ENCODE measurements around the gene SF3A2. TPM values are rescaled to one million over a fixed set of nuclear protein-coding genes. Genes with fewer than 3 reads are reported as not detected.

The SF3A2 gene
- polyA plus RNA-seq, 10 donors, result 48.0 to 78.1 (median 59.7) TPM

DNA sequence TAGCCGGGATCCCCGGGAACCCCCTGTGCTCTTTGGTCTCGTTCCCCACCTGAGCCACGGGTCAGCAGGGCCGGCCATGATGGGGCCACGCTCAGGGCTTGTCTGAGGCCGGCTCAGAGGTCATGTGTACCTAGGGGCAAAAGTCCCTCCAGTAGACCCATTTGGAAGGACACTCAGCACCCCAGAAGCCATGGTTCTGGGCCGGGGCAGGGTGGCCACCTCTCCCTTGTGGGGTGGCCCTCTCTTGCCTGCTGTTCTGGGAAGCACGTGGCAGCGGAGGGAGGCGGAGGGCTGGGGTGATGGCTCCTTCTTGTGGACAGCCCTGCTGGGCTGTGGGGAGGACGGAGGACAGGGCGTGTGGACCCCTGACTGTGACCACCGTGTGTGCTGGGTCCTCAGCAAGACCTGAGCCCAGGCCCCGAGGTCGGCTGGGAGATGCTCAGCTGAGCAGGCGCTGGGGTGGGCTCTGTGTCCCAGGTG, 51.8 kb downstream of the SF3A2 start:
- no peak for DNase-seq

GRCh38 chr19:2288818-2289713, 52.4 kb downstream of the SF3A2 start:
- DNase-seq, result no peak

DNA sequence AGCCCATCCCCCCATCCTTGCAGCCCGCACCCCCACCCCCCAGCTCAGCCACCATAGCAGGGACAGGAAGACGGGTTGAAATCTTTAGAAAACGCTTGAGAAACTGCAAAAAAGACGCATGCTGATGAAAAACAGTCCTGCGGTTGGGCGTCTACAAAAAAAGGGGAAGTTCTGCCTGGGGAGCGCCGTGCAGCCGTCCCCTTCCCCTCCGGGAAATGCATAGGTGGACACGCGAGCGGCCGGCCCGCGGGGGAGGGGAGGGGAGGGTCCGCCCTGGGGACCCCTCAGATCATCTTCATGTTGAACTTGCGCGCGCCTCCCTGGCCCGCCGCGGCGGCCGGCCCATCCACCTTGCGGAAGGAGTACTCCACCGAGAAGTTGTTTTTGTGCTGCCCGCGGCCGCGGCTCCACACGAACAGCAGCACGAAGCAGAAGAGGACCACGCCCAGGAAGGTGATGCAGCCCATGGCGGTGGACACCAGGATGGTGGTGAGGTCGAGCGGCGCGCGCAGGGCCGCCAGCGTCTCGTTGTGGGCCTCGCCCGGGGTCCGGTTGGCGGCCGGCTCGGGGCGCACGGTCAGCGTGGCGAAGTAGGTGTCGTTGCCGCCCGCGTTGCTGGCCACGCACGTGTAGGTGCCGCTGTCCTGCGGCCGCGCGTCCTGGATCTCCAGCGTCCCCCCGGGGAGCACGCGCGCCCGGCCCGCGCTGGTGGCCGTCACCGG, 53.3 kb downstream of the SF3A2 start:
- DNase-seq, result peak in 1 of 3 donors; percentile 53

GRCh38 chr19:2290441-2291184, 54.0 kb downstream of the SF3A2 start:
- DNase-seq, result no peak

DNA sequence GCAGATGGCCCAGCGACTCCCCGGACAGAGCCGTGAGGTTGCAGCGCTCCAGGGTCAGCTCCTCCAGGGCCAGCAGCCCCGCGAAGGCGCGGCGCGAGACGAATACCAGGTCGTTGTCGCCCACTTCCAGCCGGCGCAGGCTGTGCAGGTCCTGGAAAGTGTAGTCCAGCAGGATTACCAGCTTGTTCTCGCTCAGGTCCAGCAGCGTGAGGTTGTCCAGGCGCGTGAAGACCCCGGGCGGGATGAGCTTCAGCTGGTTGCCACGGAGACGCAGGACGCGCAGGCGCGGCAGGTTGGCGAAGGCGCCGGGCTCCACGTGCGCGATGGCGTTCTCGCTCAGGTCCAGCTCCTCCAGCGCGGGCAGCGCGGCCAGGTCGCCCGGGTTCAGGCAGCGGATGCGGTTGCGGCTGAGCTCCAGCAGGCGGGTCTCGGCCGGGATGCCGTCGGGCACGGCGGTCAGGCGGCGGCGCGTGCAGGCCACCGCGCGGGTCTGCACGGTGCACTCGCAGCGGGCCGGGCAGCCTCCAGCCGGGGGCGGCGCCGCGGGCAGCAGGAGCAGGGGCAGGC, 54.6 kb downstream of the SF3A2 start:
- DNase-seq, result peak in 1 of 3 donors; percentile 56

DNA sequence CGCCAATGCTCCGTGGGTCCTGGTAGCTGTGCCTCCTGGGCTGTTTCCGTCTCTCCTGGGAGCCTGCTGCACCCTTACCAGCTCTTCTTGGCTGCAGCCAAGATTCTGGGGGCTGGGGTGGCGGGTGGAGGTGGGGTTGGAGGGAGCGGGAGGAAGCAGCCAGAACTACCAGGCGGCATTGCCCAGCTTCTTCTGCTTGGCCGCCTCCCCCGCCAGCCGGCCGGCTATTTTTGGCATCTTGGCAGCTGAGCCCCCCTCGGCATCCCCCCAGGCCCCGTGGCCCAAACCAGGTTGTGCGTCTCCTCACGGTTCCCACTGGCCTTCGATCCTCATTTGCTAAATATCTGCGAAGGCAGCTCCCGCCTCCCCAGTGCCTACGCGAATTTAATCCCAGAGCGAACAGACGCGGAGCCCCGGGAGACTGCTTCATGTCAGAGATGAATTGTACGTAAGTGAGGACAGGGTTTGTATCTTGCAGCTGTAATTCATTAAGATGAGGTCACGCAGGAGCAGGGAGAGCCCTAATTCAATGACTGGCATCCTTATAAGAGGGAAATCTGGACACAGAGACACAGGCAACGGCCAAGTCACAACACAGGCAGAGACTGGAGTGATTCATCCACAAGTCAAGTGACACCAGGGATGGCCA, 58.2 kb downstream of the SF3A2 start:
- DNase-seq, result peak in 1 of 3 donors; percentile 45

DNA sequence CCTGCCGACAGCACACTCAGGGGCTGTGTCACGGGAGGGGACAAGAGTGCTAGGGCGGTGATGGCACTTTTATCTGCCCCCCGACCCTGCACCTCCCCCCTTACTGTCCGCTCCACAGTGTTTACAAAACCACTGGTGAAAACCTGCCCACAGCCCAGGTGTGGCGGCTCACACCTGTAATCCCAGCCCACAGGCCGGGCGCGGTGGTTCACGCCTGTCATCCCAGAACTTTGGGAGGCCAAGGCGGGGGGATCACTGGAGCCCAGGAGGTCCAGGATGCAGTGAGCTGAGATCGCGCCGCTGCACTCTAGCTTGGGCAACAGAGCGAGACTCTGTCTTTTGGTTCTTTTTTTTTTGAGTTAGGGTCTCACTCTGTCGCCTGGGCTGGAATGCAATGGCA, 59.5 kb downstream of the SF3A2 start:
- DNase-seq, result no peak

Other genes with a start within 250 kb of the SF3A2 start
- gene BTBD2, start 221.1 kb upstream of the SF3A2 start, polyA plus RNA-seq (ENCODE audit: insufficient read length in 10 of 10), result 10 to 100 TPM; 49.9 to 89.7 (median 65.0) TPM
- 10 to 100 TPM; 59.6 to 92.7 (median 76.8) TPM for gene MKNK2, start 185.6 kb upstream of the SF3A2 start, polyA plus RNA-seq (ENCODE audit: insufficient read length in 10 of 10)
- gene MOB3A, start 140.5 kb upstream of the SF3A2 start, polyA plus RNA-seq (ENCODE audit: insufficient read length in 10 of 10), result 10 to 100 TPM; 13.5 to 19.9 (median 15.6) TPM
- 1 to 10 TPM; 1.1 to 3.9 (median 1.7) TPM for gene IZUMO4, start 139.9 kb upstream of the SF3A2 start, polyA plus RNA-seq (ENCODE audit: insufficient read length in 10 of 10)
- gene AP3D1, start 85.3 kb upstream of the SF3A2 start, polyA plus RNA-seq (ENCODE audit: insufficient read length in 10 of 10), result 10 to 100 TPM; 52.0 to 77.1 (median 62.3) TPM
- gene DOT1L, start 72.9 kb upstream of the SF3A2 start, polyA plus RNA-seq (ENCODE audit: insufficient read length in 10 of 10), result 10 to 100 TPM; 17.3 to 22.6 (median 20.4) TPM
- 10 to 100 TPM; 46.6 to 83.3 (median 62.3) TPM for gene PLEKHJ1, start 495 bp upstream of the SF3A2 start, polyA plus RNA-seq (ENCODE audit: insufficient read length in 10 of 10)
- 1 to 10 TPM; 1.4 to 6.6 (median 3.0) TPM for gene AMH, start 12.5 kb downstream of the SF3A2 start, polyA plus RNA-seq (ENCODE audit: insufficient read length in 10 of 10)
- gene JSRP1, start 19.6 kb downstream of the SF3A2 start, polyA plus RNA-seq (ENCODE audit: insufficient read length in 10 of 10), result 10 to 100 TPM; 46.9 to 73.3 (median 52.7) TPM
- gene PEAK3, start 45.4 kb downstream of the SF3A2 start, polyA plus RNA-seq (ENCODE audit: insufficient read length in 10 of 10), result under 1 TPM in 8 of 10 donors, not detected in 2; 0.05 to 0.24 (median 0.09) TPM
- under 1 TPM in 4 of 10 donors, not detected in 6; 0.05 to 0.27 (median 0.09) TPM for gene LINGO3, start 71.3 kb downstream of the SF3A2 start, polyA plus RNA-seq (ENCODE audit: insufficient read length in 10 of 10)
- gene LSM7, start 91.8 kb downstream of the SF3A2 start, polyA plus RNA-seq (ENCODE audit: insufficient read length in 10 of 10), result 100 to 1,000 TPM in 1 of 10 donors, 10 to 100 TPM in 9; 51.1 to 113 (median 65.5) TPM
- 10 to 100 TPM; 18.7 to 52.0 (median 35.8) TPM for gene SPPL2B, start 91.9 kb downstream of the SF3A2 start, polyA plus RNA-seq (ENCODE audit: insufficient read length in 10 of 10)
- under 1 TPM; 0.11 to 0.64 (median 0.17) TPM for gene TMPRSS9, start 123.4 kb downstream of the SF3A2 start, polyA plus RNA-seq (ENCODE audit: insufficient read length in 10 of 10)
- gene TIMM13, start 190.8 kb downstream of the SF3A2 start, polyA plus RNA-seq (ENCODE audit: insufficient read length in 10 of 10), result 100 to 1,000 TPM in 2 of 10 donors, 10 to 100 TPM in 8; 56.2 to 113 (median 73.8) TPM
- 100 to 1,000 TPM in 1 of 10 donors, 10 to 100 TPM in 9; 46.0 to 112 (median 63.7) TPM for gene LMNB2, start 220.1 kb downstream of the SF3A2 start, polyA plus RNA-seq (ENCODE audit: insufficient read length in 10 of 10)
- 10 to 100 TPM in 7 of 10 donors, 1 to 10 TPM in 3; 5.8 to 34.0 (median 10.3) TPM for gene GADD45B, start 239.3 kb downstream of the SF3A2 start, polyA plus RNA-seq (ENCODE audit: insufficient read length in 10 of 10)